Neural cell (in vitro differentiated cells): ENCODE measurements around the gene GET4. TPM values are rescaled to one million over a fixed set of nuclear protein-coding genes. Genes with fewer than 3 reads are reported as not detected.

Source experiments
- H2AFZ ChIP-seq: fragments of 200-600, 300-800 bp; sonication (generic), shearing (Covaris generic); 2 replicates; pipeline ENCODE4 v1.6.0; 2014; ENCODE audit warnings: low read depth, mild to moderate bottlenecking, antibody characterized with exemption, low read length, moderate library complexity
- H3F3A ChIP-seq: fragments of 200-600 bp; shearing (Covaris generic); 2 replicates; pipeline ENCODE4 v1.6.1; 2016; ENCODE audit warnings: mild to moderate bottlenecking, moderate library complexity, mixed read lengths, antibody characterized with exemption, low read length; ENCODE audit not compliant: insufficient read depth, poor library complexity, severe bottlenecking
- H3K27ac ChIP-seq: fragments of 200-600, 300-800 bp; sonication (generic), shearing (Covaris generic); 2 replicates; pipeline ENCODE4 v1.5.1; 2014; ENCODE audit warnings: mild to moderate bottlenecking, low read length, moderate library complexity
- H3K27me3 ChIP-seq: fragments of 300-800, 200-600 bp; sonication (generic), shearing (Covaris generic); 2 replicates; pipeline ENCODE4 v1.6.0; 2014; ENCODE audit warnings: mild to moderate bottlenecking, low read depth, low read length, moderate library complexity; ENCODE audit not compliant: insufficient read depth
- H3K36me3 ChIP-seq: fragments of 300-800, 200-600 bp; sonication (generic), shearing (Covaris generic); 2 replicates; pipeline ENCODE4 v1.5.1; 2014; ENCODE audit warnings: mild to moderate bottlenecking, antibody characterized with exemption, low read length, moderate library complexity; ENCODE audit not compliant: insufficient read depth
- H3K4me2 ChIP-seq: fragments of 300-800, 200-600 bp; sonication (generic), shearing (Covaris generic); 2 replicates; pipeline ENCODE4 v1.6.0; 2014; ENCODE audit warnings: mild to moderate bottlenecking, low read length
- H3K4me3 ChIP-seq: fragments of 300-800, 200-600 bp; sonication (generic), shearing (Covaris generic); 2 replicates; pipeline ENCODE4 v1.5.1; 2014; ENCODE audit warnings: mild to moderate bottlenecking, low read length, moderate library complexity
- H3K79me2 ChIP-seq: fragments of 200-600 bp; shearing (Covaris generic); replicated peaks from 2 replicates; pipeline ENCODE4 v1.6.0; 2014; ENCODE audit warnings: mild to moderate bottlenecking, low read length, moderate library complexity; ENCODE audit not compliant: insufficient read depth
- H3K9ac ChIP-seq: fragments of 300-800, 200-600 bp; sonication (generic), shearing (Covaris generic); 2 replicates; pipeline ENCODE4 v1.6.1; 2016; ENCODE audit warnings: mild to moderate bottlenecking, low read length, mixed read lengths
- H3K9me2 ChIP-seq: fragments of 200-600 bp; shearing (Covaris generic); 2 replicates; pipeline ENCODE4 v1.6.1; 2016; ENCODE audit warnings: mild to moderate bottlenecking, low read length, mixed read lengths; ENCODE audit not compliant: insufficient read depth
- H3K9me3 ChIP-seq: fragments of 200-600, 300-800 bp; sonication (generic), shearing (Covaris generic); 2 replicates; pipeline ENCODE4 v1.6.1; 2016; ENCODE audit warnings: mild to moderate bottlenecking, mixed run types, low read length, moderate library complexity, mixed read lengths
- H4K20me1 ChIP-seq: fragments of 200-600 bp; shearing (Covaris generic); 2 replicates; pipeline ENCODE4 v1.6.1; 2016; ENCODE audit warnings: mild to moderate bottlenecking, mixed run types; ENCODE audit not compliant: insufficient read depth
- CTCF ChIP-seq: fragments of 450-650 bp; IDR thresholded peaks from 2 replicates; pipeline ENCODE4 v1.5.1; 2014; ENCODE audit warnings: antibody characterized with exemption, mild to moderate bottlenecking, moderate library complexity; ENCODE audit not compliant: poor library complexity, severe bottlenecking
- EP300 ChIP-seq: fragments of 450-650 bp; conservative IDR thresholded peaks from 2 replicates; pipeline ENCODE4 v1.6.1; 2014; ENCODE audit warnings: antibody characterized with exemption, mild to moderate bottlenecking, moderate library complexity; ENCODE audit not compliant: poor library complexity, severe bottlenecking
- EZH2 ChIP-seq: fragments of 200-600, 300-800 bp; shearing (Covaris generic), sonication (generic); IDR thresholded peaks from 2 replicates; pipeline ENCODE4 v1.6.1; 2014; ENCODE audit warnings: antibody characterized with exemption, low read length, borderline replicate concordance, mild to moderate bottlenecking; ENCODE audit not compliant: insufficient read depth, poor library complexity, severe bottlenecking
- MXI1 ChIP-seq: fragments of 450-650 bp; conservative IDR thresholded peaks from 2 replicates; pipeline ENCODE4 v1.6.1; 2014; ENCODE audit warnings: antibody characterized with exemption, mild to moderate bottlenecking; ENCODE audit not compliant: poor library complexity, severe bottlenecking
- POLR2AphosphoS5 ChIP-seq: IDR thresholded peaks from 2 replicates; pipeline ENCODE4 v1.6.1; 2012
- RAD21 ChIP-seq: fragments of 450-650 bp; conservative IDR thresholded peaks from 2 replicates; pipeline ENCODE4 v1.6.1; 2014; ENCODE audit warnings: antibody characterized with exemption, mild to moderate bottlenecking, moderate library complexity
- REST ChIP-seq: IDR thresholded peaks from 2 replicates; pipeline ENCODE4 v1.6.1; 2012; ENCODE audit warnings: borderline replicate concordance
- SMC3 ChIP-seq: fragments of 450-650 bp; conservative IDR thresholded peaks from 2 replicates; pipeline ENCODE4 v1.6.1; 2014; ENCODE audit warnings: antibody characterized with exemption, mild to moderate bottlenecking, moderate library complexity; ENCODE audit not compliant: poor library complexity
- TAF1 ChIP-seq: IDR thresholded peaks from 2 replicates; pipeline ENCODE4 v1.6.1; 2012; ENCODE audit warnings: low read depth
- polyA plus RNA-seq: library from polyadenylated mRNA; depleted of rRNA; stranded (reverse); fragments of >200 nt; gene quantifications from 2 replicates; pipeline ENCODE4 v1.2.3, GENCODE V29; 2014

The GET4 gene
- polyA plus RNA-seq, 1 donor from 2014 or later: 63.8 TPM

DNA sequence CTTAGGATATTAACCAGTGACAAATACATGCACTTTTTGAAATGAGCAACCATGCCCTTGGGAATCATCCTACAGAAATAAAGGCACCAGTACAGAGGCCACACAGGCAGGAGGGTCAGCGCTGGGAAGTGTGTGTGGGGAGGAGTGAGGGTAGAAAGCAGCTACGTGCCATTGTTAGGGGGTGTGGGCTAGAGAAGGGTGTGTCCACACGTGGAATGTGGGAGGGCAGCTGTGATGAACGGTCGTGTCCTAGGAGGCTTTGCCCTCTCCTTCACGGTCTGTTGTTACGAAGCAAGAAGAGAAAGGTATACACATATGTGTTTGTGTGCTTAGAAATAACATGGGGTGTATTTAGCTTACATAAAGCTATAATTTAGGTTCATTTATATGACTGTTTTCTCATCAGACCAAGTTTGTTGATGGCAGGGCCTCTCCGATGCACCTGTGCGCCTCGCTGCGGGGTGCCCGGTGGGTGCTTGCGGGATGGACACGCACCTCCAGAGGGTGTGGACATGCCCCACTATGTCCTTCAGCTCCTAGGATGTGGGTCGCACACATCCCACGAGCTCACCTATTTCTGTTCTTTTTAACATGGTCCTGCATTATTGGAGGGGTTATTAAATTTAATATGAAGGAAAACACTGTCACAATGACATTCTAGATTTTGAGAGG is 16.9 kb upstream of the GET4 start:
- Histone ChIP-seq H3K27ac (no peak overlapping the region), H4K20me1 (no peaks in the 10 kb centered on the region), H3K9ac (no peak overlapping the region), H3K4me3 (no peak overlapping the region), H3K27me3 (no peaks in the 10 kb centered on the region), H3F3A (no peaks in the 10 kb centered on the region), H3K9me3 (no peaks in the 10 kb centered on the region), H3K9me2 (no peaks in the 10 kb centered on the region), H3K79me2 (no peaks in the 10 kb centered on the region), H2AFZ (no peak overlapping the region), H3K4me2 (no peak overlapping the region), H3K36me3 (no peaks in the 10 kb centered on the region)
- no peak for TF ChIP-seq EZH2
- TF ChIP-seq MXI1: no peak
- TF ChIP-seq RAD21: no peak
- TF ChIP-seq EP300: no peak
- TF ChIP-seq REST: no peak
- TF ChIP-seq POLR2AphosphoS5: no peak
- TF ChIP-seq CTCF: no peak
- no peak for TF ChIP-seq TAF1
- TF ChIP-seq SMC3: no peak

DNA sequence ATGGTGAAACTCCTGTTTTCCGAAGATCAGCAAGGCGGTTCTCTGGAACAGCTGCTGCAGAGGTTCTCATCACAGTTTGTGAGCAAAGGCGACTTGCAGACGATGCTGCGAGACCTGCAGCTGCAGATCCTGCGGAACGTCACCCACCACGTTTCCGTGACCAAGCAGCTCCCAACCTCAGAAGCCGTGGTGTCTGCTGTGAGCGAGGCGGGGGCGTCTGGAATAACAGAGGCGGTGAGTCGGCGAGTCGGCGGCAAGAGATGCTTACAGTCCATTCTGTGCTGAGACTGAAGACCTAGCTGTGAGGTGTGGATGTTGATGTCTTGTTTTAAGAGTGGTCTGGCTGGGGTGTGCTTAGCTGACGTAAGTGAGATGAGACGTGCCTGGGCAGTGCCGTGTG is 16.2 kb upstream of the GET4 start:
- Histone ChIP-seq H3K4me2 (no peak overlapping the region), H3K9ac (no peak overlapping the region), H3K9me2 (no peaks in the 10 kb centered on the region), H3K4me3 (no peak overlapping the region), H2AFZ (no peak overlapping the region), H3K9me3 (no peaks in the 10 kb centered on the region), H3K27ac (no peak overlapping the region), H3K27me3 (no peaks in the 10 kb centered on the region), H3K79me2 (no peaks in the 10 kb centered on the region), H4K20me1 (no peaks in the 10 kb centered on the region), H3K36me3 (no peaks in the 10 kb centered on the region), H3F3A (no peaks in the 10 kb centered on the region)
- TF ChIP-seq RAD21: no peak
- no peak for TF ChIP-seq EP300
- TF ChIP-seq MXI1: no peak
- no peak for TF ChIP-seq TAF1
- TF ChIP-seq SMC3: no peak
- no peak for TF ChIP-seq REST
- TF ChIP-seq CTCF: no peak
- no peak for TF ChIP-seq POLR2AphosphoS5
- no peak for TF ChIP-seq EZH2
